Renal cortex interstitium (tissue), 11 donors: Measurements from ENCODE around the gene CYP2R1. TPM values are rescaled to one million over a fixed set of nuclear protein-coding genes. Genes with fewer than 3 reads are reported as not detected.
"Not testable (repeated sequence)": the region's sequence is repeated elsewhere in the genome, so short reads cannot be mapped to it uniquely, and the experiment has no call there.

Source experiments
- DNase-seq, 11 donors: peaks; one replicate each; pipeline ENCODE4 v3.0.0-alpha.2; 2013; ENCODE audit warnings: low read depth in 9 of 11, low spot score in 4 of 11; ENCODE audit errors: extremely low read depth in 1 of 11
- polyA plus RNA-seq, 3 donors: library from polyadenylated mRNA; unstranded; fragments of 120-200 nt; gene quantifications; one replicate each; pipeline ENCODE4 v1.2.1, GENCODE V29; 2013; ENCODE audit not compliant: insufficient read length in 3 of 3

CYP2R1 gene
- polyA plus RNA-seq, 3 donors: 19.5 to 24.8 (median 22.5) TPM

DNA sequence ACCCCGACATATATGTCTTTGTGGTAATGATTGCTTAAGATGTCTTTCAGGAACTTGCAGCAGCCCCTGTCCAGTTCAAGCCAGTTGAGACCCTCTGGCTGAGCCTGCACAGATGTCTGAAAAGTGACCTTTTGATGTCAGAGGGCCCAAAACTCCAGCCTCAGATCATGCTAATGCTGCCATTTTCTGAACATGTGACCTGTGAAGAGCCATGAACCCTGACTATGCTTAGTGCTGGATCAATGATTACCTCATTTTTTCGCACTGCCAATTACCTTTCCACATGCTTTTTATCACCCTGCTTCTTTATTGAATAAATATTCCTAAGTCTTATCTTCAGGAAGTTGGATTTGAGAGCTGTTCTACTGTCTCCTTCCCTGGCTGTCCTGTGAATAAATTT is 6.9 kb upstream of the CYP2R1 start:
- DNase-seq: no peak

GRCh38 chr11:14898355-14898754 is 6.3 kb upstream of the CYP2R1 start:
- DNase-seq: no peak

- no peak for DNase-seq
Observed at GRCh38 chr11:14894657-14895598, 2.9 kb upstream of the CYP2R1 start.

GRCh38 chr11:14892577-14892976 is 546 bp upstream of the CYP2R1 start:
- no peak for DNase-seq

- DNase-seq: peak in 10 of 11 donors; percentile 79 to 88 (median 82)
Observed at GRCh38 chr11:14891143-14892035, 642 bp downstream of the CYP2R1 start.

- DNase-seq: no peak
Observed at GRCh38 chr11:14886513-14886912, 5.5 kb downstream of the CYP2R1 start.

DNA sequence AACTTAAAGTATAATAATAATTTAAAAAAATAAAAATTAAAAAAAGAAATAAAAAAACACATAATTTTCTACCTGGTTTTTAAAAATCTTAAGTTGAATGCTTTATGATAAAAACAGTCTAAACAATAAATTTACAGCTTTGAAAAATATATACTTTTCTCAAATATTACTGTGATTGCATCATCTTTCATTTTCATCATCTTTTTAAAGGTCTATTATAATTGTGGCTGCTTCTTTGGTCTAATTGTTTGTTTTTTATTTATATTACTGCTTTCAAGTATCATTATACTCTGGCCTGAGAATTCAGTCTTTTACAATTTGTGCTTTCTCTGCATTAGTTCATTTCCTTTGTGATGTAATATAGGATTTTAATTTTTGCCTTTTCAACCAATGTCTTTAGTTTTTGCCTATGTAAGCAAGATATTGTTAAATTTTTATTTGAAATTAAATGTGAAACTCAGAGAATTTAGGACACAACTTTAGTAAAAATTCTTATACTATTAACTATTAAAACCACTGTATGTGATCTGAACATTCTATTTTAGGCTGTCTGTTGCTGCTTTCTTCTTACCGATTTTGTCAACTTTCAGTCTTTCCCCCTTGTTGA is 7.3 kb downstream of the CYP2R1 start:
- no peak for DNase-seq

DNA sequence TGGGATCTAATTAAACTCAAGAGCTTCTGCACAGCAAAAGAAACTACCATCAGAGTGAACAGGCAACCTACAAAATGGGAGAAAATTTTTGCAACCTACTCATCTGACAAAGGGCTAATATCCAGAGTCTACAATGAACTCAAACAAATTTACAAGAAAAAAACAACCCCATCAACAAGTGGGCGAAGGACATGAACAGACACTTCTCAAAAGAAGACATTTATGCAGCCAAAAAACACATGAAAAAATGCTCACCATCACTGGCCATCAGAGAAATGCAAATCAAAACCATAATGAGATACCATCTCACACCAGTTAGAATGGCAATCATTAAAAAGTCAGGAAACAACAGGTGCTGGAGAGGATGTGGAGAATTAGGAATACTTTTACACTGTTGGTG is 8.3 kb downstream of the CYP2R1 start:
- DNase-seq: not testable (repeated sequence)

DNA sequence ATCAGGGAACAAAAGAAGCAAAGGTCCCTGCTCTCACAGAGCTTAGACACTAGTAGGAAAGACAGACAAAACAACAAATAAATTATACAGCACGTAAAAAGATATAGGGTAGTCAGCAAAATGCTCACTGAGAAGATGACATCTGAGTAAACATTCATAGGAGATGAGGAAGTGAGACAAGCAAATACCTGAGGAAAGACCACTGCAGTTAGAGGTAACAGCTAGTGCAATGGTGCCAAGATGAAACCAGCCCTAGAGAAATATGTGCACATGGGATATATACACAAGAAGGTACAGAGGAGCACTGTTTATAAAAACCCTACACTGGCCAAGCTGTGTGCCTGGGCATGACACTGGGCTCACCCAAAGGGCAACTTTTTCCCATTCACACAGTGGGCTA is 9.8 kb downstream of the CYP2R1 start:
- DNase-seq: no peak

DNA sequence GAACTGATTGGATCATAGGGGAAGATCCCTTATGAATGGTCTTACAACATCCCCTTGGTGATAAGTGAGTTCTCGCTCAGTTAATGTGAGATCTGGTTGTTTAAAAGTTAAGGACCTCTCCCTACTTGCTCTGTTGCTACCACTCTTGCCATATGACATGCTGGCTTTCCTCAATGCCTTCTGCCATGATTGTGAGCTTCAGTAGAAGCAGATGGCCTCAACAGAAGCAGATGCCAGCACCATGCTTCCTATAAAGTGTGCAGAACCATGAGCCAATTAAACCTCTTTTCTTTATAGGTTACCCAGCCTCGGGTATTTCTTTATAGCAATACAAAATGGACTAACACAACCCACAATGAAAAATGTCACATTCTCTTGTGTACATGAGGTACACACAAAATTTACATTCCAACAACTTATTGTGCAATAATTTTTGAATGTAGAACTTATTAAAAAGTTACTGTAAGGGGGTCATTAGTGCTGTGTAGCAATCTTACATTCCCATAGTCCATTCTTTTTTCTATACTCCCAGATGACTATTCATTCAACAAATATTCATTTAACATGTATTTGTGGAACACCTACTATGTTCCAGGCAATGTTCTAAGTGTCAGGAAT is 10.3 kb downstream of the CYP2R1 start:
- no peak for DNase-seq

DNA sequence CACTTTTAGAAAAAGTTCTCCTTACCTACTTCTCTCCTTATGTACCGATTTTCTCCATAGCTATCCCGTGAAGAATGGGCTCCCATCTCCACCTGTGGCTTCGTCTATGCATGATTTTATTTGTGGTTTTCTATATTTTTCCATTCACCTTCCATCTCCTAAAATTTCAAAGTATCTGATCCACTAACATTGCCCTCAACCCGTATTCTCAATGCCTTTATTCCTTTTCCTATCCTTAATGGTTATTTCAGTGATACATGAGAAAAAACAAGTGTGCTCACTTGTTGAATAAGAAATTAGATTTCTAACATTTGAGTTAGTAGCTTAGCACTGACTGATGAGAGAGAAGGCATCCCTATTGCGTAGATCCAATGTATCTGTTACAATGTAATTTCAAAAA is 16.9 kb downstream of the CYP2R1 start:
- no peak for DNase-seq

DNA sequence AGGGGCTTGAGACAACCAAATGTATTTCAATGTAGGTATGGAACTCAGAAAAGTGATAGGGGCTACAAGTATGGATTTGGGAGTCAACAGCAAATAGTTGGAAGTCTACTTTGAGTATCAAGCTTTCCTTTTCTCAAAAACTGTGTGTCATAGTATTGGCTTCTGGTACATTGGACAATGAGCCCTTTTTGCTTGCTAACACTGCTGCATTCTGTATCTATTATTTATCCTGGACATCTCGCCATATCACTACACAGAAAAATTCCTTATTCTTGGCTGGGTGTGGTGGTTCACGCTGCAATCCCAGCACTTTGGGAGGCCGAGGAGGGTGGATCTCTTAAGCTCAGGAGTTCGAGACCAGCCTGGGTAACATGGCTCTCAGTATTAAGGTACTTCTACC is 18.4 kb downstream of the CYP2R1 start:
- no peak for DNase-seq

GRCh38 chr11:14872032-14872431 is 20.0 kb downstream of the CYP2R1 start:
- DNase-seq: no peak

GRCh38 chr11:14863775-14864174 is 28.3 kb downstream of the CYP2R1 start:
- DNase-seq: not testable (repeated sequence)

- peak in 1 of 11 donors; percentile 12 for DNase-seq
Observed at GRCh38 chr11:14861680-14862079, 30.4 kb downstream of the CYP2R1 start.

- DNase-seq: no peak
Observed at GRCh38 chr11:14860511-14860910, 31.5 kb downstream of the CYP2R1 start.

DNA sequence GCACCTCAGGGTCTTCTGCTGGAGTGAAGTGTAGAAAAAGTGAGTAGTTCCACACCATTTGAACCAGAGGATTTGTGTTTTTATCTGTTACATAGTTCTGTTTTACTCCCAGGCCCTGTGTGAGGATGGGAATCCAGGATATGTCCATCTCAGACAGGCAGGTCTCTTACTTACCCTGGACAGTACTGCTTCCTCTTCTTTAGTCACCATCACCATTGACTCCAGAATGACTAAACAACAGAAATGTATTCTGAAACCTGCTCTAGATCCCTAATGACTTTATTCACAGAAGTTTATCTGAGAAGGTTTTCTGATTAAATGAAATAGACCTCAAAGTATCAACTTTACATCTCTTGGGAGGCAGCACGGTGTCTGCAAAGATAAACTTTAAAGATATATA is 33.6 kb downstream of the CYP2R1 start:
- DNase-seq: no peak

DNA sequence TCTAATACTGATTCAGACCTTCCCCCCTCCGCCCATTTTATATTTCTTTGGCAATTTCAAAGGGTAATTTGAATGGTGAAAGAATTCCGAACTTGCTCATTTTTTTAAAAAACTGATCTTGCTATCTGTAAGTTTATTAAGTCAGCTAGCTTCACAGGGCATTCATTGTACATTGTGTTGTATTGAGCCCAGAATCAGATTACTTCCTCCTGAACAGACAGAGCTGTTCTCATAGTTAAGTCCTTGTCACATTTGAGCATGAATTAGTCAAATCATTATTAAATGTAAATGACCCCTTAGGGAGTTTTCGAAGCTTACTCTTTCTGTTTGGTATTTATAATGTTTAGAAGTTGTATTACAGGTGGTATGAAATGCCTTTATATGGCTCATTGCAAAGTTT is 34.4 kb downstream of the CYP2R1 start:
- no peak for DNase-seq

DNA sequence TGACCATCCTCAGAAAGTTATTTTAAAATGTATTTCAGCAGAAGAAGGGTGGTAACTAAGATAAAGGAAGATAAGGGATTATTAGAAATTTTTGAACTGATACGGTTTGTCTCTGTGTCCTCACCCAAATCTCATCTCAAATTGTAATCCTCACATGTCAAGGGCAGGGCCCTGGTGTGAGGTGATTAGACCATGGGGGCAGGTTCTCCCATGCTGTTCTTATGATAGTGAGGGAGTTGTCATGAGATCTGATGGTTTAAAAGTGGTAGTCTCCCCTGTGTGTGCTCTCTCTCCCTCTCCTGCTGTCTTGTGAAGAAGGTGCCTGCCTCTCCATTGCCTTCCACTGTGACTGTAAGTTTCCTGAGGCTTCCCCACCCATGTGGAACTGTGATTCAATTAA is 36.1 kb downstream of the CYP2R1 start:
- DNase-seq: no peak
